ENCODE results near the gene BRD4.

The BRD4 gene

GRCh38 chr19:15268928-15269253 is 63.4 kb downstream of the BRD4 start:
- H3K4me3 ChIP-seq (ENCODE audit: low read length) = no peak overlapping the region
- no peak for TF ChIP-seq CTCF (IDR thresholded peaks at IDR 0.05; ENCODE audit: insufficient read depth, low read depth, low read length, missing control alignments)
- DNase-seq (ENCODE audit: low read depth) = no peak

GRCh38 chr19:15268192-15268927 is 64.0 kb downstream of the BRD4 start:
- TF ChIP-seq CTCF (IDR thresholded peaks at IDR 0.05; ENCODE audit: insufficient read depth, low read depth, low read length, missing control alignments) = no peak
- no peak overlapping the region for H3K4me3 ChIP-seq (ENCODE audit: low read length)
- DNase-seq (ENCODE audit: low read depth) = no peak

- no peak for DNase-seq (ENCODE audit: low read depth)
- no peak overlapping the region for H3K4me3 ChIP-seq (ENCODE audit: low read length)
- no peak for TF ChIP-seq CTCF (IDR thresholded peaks at IDR 0.05; ENCODE audit: insufficient read depth, low read depth, low read length, missing control alignments)
Observed at GRCh38 chr19:15266683-15267082, 65.7 kb downstream of the BRD4 start.

GRCh38 chr19:15265850-15266248 is 66.5 kb downstream of the BRD4 start:
- peak; percentile 34 for DNase-seq (ENCODE audit: low read depth)
- no peak overlapping the region for H3K4me3 ChIP-seq (ENCODE audit: low read length)
- TF ChIP-seq CTCF (IDR thresholded peaks at IDR 0.05; ENCODE audit: insufficient read depth, low read depth, low read length, missing control alignments) = no peak

- TF ChIP-seq CTCF (IDR thresholded peaks at IDR 0.05; ENCODE audit: insufficient read depth, low read depth, low read length, missing control alignments) = no peak
- DNase-seq (ENCODE audit: low read depth) = no peak
- H3K4me3 ChIP-seq (ENCODE audit: low read length) = no peak overlapping the region
Observed at GRCh38 chr19:15265214-15265849, 67.0 kb downstream of the BRD4 start.

- DNase-seq (ENCODE audit: low read depth) = no peak
- no peak overlapping the region for H3K4me3 ChIP-seq (ENCODE audit: low read length)
- TF ChIP-seq CTCF (IDR thresholded peaks at IDR 0.05; ENCODE audit: insufficient read depth, low read depth, low read length, missing control alignments) = no peak
Observed at GRCh38 chr19:15264933-15265206, 67.5 kb downstream of the BRD4 start.

Measured in epithelial cell of esophagus (primary cell).